DOHH2 (cell line): ENCODE data around the gene TRIM68.

Source experiments
- EZH2phosphoT487 ChIP-seq: fragments of 200-600 bp; sonication (generic); IDR thresholded peaks from 2 replicates; pipeline ENCODE4 v1.6.1; 2017; ENCODE audit warnings: borderline replicate concordance, mild to moderate bottlenecking, antibody characterized with exemption, low read length, moderate library complexity, mixed read lengths
- TF ChIP-seq, protein P1 (sequence below): fragments of 200-600 bp; sonication (generic); IDR thresholded peaks from one replicate; pipeline ENCODE4 v1.5.1; 2014; ENCODE audit warnings: antibody characterized with exemption, mild to moderate bottlenecking, low read depth, low read length; ENCODE audit not compliant: poor library complexity, severe bottlenecking

GRCh38 chr11:4565371-4565770 lies 42.7 kb downstream of the TRIM68 start:
- TF ChIP-seq, protein P1, sequence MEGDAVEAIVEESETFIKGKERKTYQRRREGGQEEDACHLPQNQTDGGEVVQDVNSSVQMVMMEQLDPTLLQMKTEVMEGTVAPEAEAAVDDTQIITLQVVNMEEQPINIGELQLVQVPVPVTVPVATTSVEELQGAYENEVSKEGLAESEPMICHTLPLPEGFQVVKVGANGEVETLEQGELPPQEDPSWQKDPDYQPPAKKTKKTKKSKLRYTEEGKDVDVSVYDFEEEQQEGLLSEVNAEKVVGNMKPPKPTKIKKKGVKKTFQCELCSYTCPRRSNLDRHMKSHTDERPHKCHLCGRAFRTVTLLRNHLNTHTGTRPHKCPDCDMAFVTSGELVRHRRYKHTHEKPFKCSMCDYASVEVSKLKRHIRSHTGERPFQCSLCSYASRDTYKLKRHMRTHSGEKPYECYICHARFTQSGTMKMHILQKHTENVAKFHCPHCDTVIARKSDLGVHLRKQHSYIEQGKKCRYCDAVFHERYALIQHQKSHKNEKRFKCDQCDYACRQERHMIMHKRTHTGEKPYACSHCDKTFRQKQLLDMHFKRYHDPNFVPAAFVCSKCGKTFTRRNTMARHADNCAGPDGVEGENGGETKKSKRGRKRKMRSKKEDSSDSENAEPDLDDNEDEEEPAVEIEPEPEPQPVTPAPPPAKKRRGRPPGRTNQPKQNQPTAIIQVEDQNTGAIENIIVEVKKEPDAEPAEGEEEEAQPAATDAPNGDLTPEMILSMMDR: no peak
- TF ChIP-seq EZH2phosphoT487: no peak
